GM21529 (cell line): ENCODE results near the gene ITPKB.

Source experiments
- ATAC-seq: cut with Tn5 transposase; IDR thresholded peaks from one replicate; pipeline ENCODE4 v1.9.1; 2021; ENCODE audit not compliant: unreplicated experiment

The ITPKB gene

DNA sequence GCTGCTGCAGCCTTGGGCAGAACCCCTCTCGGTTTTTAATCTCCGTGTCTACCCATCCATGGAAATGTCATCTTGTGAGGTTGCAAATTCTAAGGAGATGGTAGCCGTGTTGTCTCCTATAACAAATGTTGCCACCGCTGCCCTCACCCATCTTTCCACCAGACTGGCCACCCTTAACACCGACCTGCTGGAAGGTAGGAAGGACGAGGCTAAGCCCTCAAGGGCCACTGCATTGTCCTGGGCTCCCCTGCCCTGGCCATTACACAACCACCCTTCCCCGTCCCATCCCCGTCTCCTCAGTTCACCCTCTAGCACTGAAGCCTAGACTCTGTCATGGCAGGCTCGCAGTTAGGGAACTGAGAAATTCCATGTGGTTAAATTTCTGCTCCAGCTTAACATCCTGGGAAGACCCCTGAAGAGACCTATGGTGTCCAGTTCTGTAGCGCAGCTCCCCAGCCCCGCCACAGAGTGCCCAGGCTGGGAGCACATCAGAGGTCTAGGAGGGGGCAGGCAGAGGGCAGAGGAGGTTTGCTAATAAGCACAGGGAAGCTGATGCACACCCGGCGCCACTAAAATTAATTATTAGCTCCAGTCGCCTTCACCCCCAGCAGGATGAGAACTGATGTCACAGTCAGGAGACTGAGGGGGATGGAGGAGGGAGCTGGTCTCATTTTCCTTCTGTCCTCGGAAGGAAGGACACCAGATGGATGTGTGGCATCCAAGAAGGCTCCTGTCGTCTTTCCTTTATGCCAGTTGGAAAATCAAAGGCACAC lies 152.2 kb downstream of the ITPKB start:
- no peak for ATAC-seq

DNA sequence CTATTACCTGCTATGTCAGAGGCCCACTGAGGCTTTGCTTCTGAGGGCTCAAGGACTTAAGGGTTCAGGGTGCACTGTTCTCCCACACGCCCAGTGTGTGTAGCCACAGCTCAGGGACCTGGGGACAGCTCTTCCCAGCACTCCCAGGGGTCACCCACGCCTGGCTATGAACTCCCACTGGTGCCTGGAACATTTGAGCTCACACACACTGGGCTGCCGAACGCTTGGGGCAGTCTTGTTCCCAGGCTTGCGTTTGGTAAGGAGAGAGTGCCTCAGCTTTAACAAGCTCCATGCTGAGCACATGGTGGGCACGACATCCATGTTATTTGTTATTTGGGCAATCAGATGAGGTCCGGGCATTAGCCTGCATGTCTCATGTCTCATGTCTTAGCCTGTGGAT lies 153.0 kb downstream of the ITPKB start:
- no peak for ATAC-seq

DNA sequence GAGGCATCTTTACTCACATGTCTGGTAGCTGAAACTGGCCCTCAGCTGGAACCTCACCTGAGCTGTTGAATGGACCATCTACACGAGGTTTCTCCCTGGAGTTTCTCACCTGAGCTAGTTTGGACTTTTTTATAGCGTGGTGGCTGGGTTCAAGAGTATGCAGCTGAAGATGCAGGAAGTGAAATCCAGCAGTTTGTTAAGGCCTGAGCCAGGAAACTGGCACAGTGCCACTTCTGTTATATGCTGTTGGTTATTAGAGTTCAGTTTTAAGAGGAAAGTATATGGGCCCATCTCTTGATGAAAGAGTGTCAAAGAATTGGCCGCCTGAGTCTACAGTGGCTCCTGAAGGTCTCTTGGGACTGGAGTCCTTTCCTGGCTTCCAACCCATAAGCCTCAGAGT lies 154.9 kb downstream of the ITPKB start:
- no peak for ATAC-seq

DNA sequence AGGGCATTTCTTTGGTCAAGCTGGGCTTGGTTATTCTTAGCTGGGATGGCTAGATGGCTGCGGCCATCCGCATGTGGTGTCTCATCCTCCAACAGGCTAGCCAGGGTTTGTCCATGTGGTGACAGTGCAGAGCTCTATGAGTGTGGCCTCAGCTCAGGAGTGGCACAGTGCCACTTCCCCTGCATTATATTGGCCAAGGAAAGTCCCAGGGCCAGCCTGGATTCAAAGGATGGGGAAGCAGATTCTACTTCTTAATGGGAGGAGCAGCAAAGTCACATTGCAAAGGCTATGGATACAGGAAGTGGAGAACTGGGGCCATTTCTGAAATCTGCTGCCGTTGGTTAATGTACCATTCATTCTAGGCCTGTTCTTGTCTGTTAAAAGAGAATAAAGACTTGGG lies 156.1 kb downstream of the ITPKB start:
- no peak for ATAC-seq
